Measurements from ENCODE around the gene P3R3URF.

The P3R3URF gene

GRCh38 chr1:46184920-46185658 lies 8.8 kb upstream of the P3R3URF start:
- Histone ChIP-seq H3K27me3 (ENCODE audit: control insufficient read depth, insufficient read depth, low read length, poor library complexity, severe bottlenecking) (no peaks in the 10 kb centered on the region), H3K27ac (ENCODE audit: insufficient read depth, low read depth, low read length, poor library complexity, severe bottlenecking) (no peak overlapping the region), H3K36me3 (ENCODE audit: control insufficient read depth, insufficient read depth, low read length) (peaks cover 5% of the 10 kb centered on the region), H3K4me3 (ENCODE audit: insufficient read depth, low read depth, low read length) (no peak overlapping the region), H3K9me3 (ENCODE audit: control insufficient read depth, low read length) (no peaks in the 10 kb centered on the region), H3K4me1 (ENCODE audit: control insufficient read depth, insufficient read depth, low read length) (no peaks in the 10 kb centered on the region)
- WGBS, 2 experiments, result 85 to 88% methylated on average over 7 of the region's 7 CpGs

- no peaks in the 10 kb centered on the region for H3K4me1 ChIP-seq (ENCODE audit: control insufficient read depth, insufficient read depth, low read length)
- no peak overlapping the region for H3K27ac ChIP-seq (ENCODE audit: insufficient read depth, low read depth, low read length, poor library complexity, severe bottlenecking)
- no peaks in the 10 kb centered on the region for H3K27me3 ChIP-seq (ENCODE audit: control insufficient read depth, insufficient read depth, low read length, poor library complexity, severe bottlenecking)
Observed at GRCh38 chr1:46183926-46184557, 7.8 kb upstream of the P3R3URF start.

GRCh38 chr1:46183079-46183847 lies 7.0 kb upstream of the P3R3URF start:
- no peaks in the 10 kb centered on the region for H3K27me3 ChIP-seq (ENCODE audit: control insufficient read depth, insufficient read depth, low read length, poor library complexity, severe bottlenecking)
- no peak overlapping the region for H3K4me3 ChIP-seq (ENCODE audit: insufficient read depth, low read depth, low read length)
- no peaks in the 10 kb centered on the region for H3K9me3 ChIP-seq (ENCODE audit: control insufficient read depth, low read length)
- no peaks in the 10 kb centered on the region for H3K4me1 ChIP-seq (ENCODE audit: control insufficient read depth, insufficient read depth, low read length)
- H3K36me3 ChIP-seq (ENCODE audit: control insufficient read depth, insufficient read depth, low read length), result peaks cover 5% of the 10 kb centered on the region
- H3K27ac ChIP-seq (ENCODE audit: insufficient read depth, low read depth, low read length, poor library complexity, severe bottlenecking), result no peak overlapping the region
- 80 to 81% methylated on average over 8 of the region's 8 CpGs for WGBS, 2 experiments

More at GRCh38 chr1:46183926-46184557, 7.8 kb upstream of the P3R3URF start:
- 92 to 95% methylated on average over 12 of the region's 12 CpGs for WGBS, 2 experiments
- Histone ChIP-seq H3K36me3 (ENCODE audit: control insufficient read depth, insufficient read depth, low read length) (peaks cover 5% of the 10 kb centered on the region), H3K9me3 (ENCODE audit: control insufficient read depth, low read length) (no peaks in the 10 kb centered on the region), H3K4me3 (ENCODE audit: insufficient read depth, low read depth, low read length) (no peak overlapping the region)

DNA sequence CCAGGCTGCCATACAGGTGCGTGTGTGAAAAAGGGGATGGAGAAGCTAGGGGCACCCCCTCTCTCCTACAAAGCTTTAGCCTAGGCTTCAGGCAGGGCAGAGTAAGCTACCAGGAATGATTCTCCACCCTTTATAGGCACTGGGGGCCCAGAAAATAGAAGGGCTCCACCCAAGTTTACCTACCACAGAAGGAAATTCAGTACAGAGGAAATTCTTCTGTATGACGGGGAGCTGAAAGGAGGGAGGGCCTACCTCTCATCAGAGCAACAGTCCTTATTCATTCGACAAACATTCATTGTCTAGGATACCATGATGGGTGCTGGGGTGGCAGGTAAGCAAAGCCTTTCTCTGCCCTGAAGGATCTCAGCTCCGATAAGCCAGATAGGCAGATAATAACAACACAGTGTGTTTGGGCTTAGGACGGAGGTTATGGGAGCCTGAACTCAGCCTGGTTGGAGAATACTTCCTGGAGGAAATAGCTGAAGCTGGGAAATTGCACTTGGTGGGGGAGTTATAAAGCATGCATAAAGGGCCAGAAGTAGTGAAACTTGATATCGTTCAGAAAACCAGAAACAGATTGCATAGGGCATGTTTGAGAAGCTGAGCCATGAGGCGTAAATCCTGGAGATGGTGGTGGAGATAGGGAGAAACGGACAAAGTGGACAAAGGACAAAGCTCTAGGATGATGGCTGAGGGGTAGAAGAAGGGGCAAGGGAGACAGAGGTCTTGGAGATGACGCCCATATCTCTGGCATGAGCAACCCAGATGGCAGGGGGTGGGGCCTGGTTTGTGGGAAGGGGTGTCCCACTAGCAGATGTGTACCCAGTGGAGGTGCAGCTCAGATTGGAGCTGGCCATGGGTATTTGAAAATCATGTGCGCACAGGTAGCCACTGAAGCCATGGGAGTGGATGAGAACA lies 5.3 kb upstream of the P3R3URF start:
- no peaks in the 10 kb centered on the region for H3K36me3 ChIP-seq (ENCODE audit: control insufficient read depth, insufficient read depth, low read length)
- H3K27ac ChIP-seq (ENCODE audit: insufficient read depth, low read depth, low read length, poor library complexity, severe bottlenecking), result no peak overlapping the region
- H3K4me1 ChIP-seq (ENCODE audit: control insufficient read depth, insufficient read depth, low read length), result no peaks in the 10 kb centered on the region
- no peak overlapping the region for H3K4me3 ChIP-seq (ENCODE audit: insufficient read depth, low read depth, low read length)
- 81 to 82% methylated on average over 10 of the region's 10 CpGs for WGBS, 2 experiments
- no peaks in the 10 kb centered on the region for H3K9me3 ChIP-seq (ENCODE audit: control insufficient read depth, low read length)
- H3K27me3 ChIP-seq (ENCODE audit: control insufficient read depth, insufficient read depth, low read length, poor library complexity, severe bottlenecking), result no peaks in the 10 kb centered on the region

GRCh38 chr1:46180082-46180616 lies 3.9 kb upstream of the P3R3URF start:
- H3K4me3 ChIP-seq (ENCODE audit: insufficient read depth, low read depth, low read length), result no peak overlapping the region
- no peak overlapping the region for H3K27ac ChIP-seq (ENCODE audit: insufficient read depth, low read depth, low read length, poor library complexity, severe bottlenecking)
- H3K36me3 ChIP-seq (ENCODE audit: control insufficient read depth, insufficient read depth, low read length), result no peaks in the 10 kb centered on the region
- no peaks in the 10 kb centered on the region for H3K4me1 ChIP-seq (ENCODE audit: control insufficient read depth, insufficient read depth, low read length)
- H3K9me3 ChIP-seq (ENCODE audit: control insufficient read depth, low read length), result no peaks in the 10 kb centered on the region
- 58 to 63% methylated on average over 12 of the region's 12 CpGs for WGBS, 2 experiments
- no peaks in the 10 kb centered on the region for H3K27me3 ChIP-seq (ENCODE audit: control insufficient read depth, insufficient read depth, low read length, poor library complexity, severe bottlenecking)

DNA sequence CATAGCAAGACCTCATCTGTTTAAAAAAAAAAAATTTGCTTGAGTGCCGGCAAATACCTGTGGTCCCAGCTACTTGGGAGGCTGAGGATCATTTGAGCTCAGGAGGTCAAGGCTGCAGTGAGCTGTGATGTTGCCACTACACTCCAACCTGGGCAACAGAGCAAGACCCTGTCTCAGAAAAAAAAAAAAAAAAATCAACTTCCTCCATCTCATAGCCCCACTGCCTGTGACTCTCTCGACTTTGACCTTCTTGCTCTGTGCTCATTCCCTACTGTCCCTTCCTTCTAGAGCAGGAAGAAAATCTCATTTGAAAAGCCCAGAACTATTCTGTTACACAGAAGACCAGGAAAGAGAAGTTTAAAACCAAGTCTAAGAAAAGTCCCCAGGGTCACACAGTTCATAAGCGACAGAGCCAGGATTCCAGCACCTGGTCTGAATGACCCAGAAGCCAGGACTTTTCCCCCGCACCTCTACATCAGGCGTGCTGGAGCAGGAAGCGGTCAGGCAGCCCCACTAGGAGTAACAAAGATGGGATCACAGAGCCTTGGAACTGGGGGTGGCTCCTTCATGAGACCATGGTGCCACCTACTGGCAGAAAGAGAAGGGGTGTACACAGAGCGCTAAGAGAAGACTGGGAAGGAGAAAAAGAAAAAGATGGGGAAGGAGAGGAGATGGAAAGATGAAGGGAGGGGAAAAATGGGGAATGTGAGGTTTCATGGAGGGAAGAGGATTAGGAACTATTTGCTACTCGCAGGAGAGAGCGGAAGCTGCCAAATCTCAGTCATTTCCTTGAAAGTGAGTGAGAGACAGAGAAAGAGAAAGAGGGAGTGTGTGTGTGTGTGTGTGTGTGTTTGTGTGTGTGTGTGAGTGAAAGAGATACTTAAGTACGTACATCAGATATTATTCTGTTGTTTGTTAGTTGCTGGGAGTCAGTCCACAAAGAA lies 3.1 kb upstream of the P3R3URF start:
- Histone ChIP-seq H3K36me3 (ENCODE audit: control insufficient read depth, insufficient read depth, low read length) (no peaks in the 10 kb centered on the region), H3K4me1 (ENCODE audit: control insufficient read depth, insufficient read depth, low read length) (no peaks in the 10 kb centered on the region), H3K9me3 (ENCODE audit: control insufficient read depth, low read length) (no peaks in the 10 kb centered on the region), H3K27me3 (ENCODE audit: control insufficient read depth, insufficient read depth, low read length, poor library complexity, severe bottlenecking) (no peaks in the 10 kb centered on the region), H3K4me3 (ENCODE audit: insufficient read depth, low read depth, low read length) (no peak overlapping the region), H3K27ac (ENCODE audit: insufficient read depth, low read depth, low read length, poor library complexity, severe bottlenecking) (no peak overlapping the region)
- 32 to 34% methylated on average over 10 of the region's 10 CpGs for WGBS, 2 experiments

DNA sequence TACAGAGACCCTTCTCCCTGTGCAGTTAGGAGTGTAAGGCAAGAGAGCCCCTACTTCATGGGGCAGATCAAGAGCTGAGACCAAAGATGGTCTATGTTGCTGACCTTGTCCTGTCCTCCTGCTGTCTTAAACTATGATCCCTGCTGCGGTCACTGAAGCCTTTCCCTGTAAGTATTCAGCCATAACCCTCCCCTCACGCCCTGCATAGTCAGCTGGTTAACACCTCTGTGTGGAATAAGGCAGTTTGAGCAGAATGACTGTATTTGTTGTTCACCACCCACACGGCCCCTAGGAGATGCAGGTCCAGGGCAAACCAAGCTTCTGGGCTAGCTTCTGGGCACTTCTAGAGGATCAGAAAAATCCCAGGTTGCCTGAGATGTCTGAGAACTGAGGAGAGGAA lies 1.0 kb downstream of the P3R3URF start:
- no peaks in the 10 kb centered on the region for H3K27me3 ChIP-seq (ENCODE audit: control insufficient read depth, insufficient read depth, low read length, poor library complexity, severe bottlenecking)
- no peaks in the 10 kb centered on the region for H3K36me3 ChIP-seq (ENCODE audit: control insufficient read depth, insufficient read depth, low read length)
- H3K4me1 ChIP-seq (ENCODE audit: control insufficient read depth, insufficient read depth, low read length), result peaks cover 5% of the 10 kb centered on the region
- no peak overlapping the region for H3K4me3 ChIP-seq (ENCODE audit: insufficient read depth, low read depth, low read length)
- H3K27ac ChIP-seq (ENCODE audit: insufficient read depth, low read depth, low read length, poor library complexity, severe bottlenecking), result no peak overlapping the region
- no peaks in the 10 kb centered on the region for H3K9me3 ChIP-seq (ENCODE audit: control insufficient read depth, low read length)
- WGBS, 2 experiments, result 88 to 91% methylated on average over 3 of the region's 3 CpGs

DNA sequence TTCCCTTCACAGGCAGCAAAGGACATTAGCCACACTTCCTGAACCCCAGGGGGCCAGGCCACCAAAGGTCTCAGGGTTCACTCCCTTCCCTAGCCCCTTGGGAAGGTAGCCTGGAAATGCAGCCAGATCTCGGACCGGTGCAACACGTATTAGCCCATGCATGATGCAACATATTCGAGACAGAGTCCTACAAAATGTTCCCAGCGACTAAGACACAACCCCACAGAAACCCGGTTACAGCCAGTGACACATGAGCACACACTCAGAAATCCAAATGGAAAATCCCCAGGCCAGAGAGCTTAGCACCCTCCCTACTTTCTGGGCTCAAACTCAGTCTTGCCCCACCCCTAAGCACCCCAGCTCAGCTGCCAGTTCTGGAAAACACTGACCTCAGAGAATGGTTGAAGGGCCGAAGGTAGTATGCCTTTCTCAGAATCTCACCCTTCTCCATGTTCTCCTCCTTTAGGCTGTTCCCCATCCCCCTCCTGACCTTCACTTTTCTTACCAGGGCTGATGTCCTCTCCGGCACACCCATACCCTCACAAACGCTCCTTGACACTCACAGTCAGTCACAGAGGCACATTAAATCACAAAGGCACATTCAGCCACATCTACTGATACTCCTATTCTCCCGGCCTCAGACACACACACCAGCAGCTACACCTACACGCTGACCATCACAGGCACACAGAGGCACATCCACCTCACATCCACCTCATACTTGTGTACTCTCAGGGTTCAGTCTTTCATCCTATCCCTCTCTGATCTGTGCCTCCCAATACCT lies 1.6 kb downstream of the P3R3URF start, which contains the start of gene TSPAN1:
Gene TSPAN1 (plus strand): TSS at position 640 of the 784 bp plus-strand sequence. CDS start 6,021 bp downstream, outside the sequence.
- H3K9me3 ChIP-seq (ENCODE audit: control insufficient read depth, low read length), result no peaks in the 10 kb centered on the region
- no peaks in the 10 kb centered on the region for H3K36me3 ChIP-seq (ENCODE audit: control insufficient read depth, insufficient read depth, low read length)
- 83 to 88% methylated on average over 11 of the region's 11 CpGs for WGBS, 2 experiments
- peaks cover 5% of the 10 kb centered on the region for H3K4me1 ChIP-seq (ENCODE audit: control insufficient read depth, insufficient read depth, low read length)
- no peaks in the 10 kb centered on the region for H3K27me3 ChIP-seq (ENCODE audit: control insufficient read depth, insufficient read depth, low read length, poor library complexity, severe bottlenecking)
- H3K4me3 ChIP-seq (ENCODE audit: insufficient read depth, low read depth, low read length), result no peak within 1 kb of the TSS
- no peak within 1 kb of the TSS for H3K27ac ChIP-seq (ENCODE audit: insufficient read depth, low read depth, low read length, poor library complexity, severe bottlenecking)

All from ectodermal cell (in vitro differentiated cells).